ENCODE results near the gene METTL25B.

- TF ChIP-seq, protein P1, sequence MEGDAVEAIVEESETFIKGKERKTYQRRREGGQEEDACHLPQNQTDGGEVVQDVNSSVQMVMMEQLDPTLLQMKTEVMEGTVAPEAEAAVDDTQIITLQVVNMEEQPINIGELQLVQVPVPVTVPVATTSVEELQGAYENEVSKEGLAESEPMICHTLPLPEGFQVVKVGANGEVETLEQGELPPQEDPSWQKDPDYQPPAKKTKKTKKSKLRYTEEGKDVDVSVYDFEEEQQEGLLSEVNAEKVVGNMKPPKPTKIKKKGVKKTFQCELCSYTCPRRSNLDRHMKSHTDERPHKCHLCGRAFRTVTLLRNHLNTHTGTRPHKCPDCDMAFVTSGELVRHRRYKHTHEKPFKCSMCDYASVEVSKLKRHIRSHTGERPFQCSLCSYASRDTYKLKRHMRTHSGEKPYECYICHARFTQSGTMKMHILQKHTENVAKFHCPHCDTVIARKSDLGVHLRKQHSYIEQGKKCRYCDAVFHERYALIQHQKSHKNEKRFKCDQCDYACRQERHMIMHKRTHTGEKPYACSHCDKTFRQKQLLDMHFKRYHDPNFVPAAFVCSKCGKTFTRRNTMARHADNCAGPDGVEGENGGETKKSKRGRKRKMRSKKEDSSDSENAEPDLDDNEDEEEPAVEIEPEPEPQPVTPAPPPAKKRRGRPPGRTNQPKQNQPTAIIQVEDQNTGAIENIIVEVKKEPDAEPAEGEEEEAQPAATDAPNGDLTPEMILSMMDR (IDR thresholded peaks at IDR 0.05; ENCODE audit: poor library complexity, severe bottlenecking): no peak
- TF ChIP-seq POLR2AphosphoS5 (IDR thresholded peaks at IDR 0.05): no peak
Observed at GRCh38 chr1:156747742-156748669, 19.7 kb downstream of the METTL25B start.
